KOPT-K1 (cell line): ENCODE data around the gene CLDN6.

ENCODE experiments used
- H3K27ac ChIP-seq: fragments of 200-600 bp; sonication (generic); 2 replicates; pipeline ENCODE4 v1.5.1; 2016; ENCODE audit warnings: antibody characterized with exemption, mild to moderate bottlenecking, low read depth, low read length; ENCODE audit not compliant: poor library complexity, severe bottlenecking
- H3K36me3 ChIP-seq: fragments of 200-600 bp; sonication (generic); 2 replicates; pipeline ENCODE4 v1.5.1; 2017; ENCODE audit warnings: antibody characterized with exemption, mild to moderate bottlenecking, low read length, moderate library complexity; ENCODE audit not compliant: insufficient read depth
- H3K9me3 ChIP-seq: fragments of 200-600 bp; sonication (generic); 2 replicates; pipeline ENCODE4 v1.5.1; 2017; ENCODE audit warnings: antibody characterized with exemption, low read length, mild to moderate bottlenecking; ENCODE audit not compliant: insufficient read depth, poor library complexity, severe bottlenecking

CLDN6 gene, protein sequence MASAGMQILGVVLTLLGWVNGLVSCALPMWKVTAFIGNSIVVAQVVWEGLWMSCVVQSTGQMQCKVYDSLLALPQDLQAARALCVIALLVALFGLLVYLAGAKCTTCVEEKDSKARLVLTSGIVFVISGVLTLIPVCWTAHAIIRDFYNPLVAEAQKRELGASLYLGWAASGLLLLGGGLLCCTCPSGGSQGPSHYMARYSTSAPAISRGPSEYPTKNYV

GRCh38 chr16:3017794-3018506, at the start of gene CLDN6:
Gene CLDN6, minus strand, starts transcription at chr16:3018183. Its CDS starts 2,162 bp downstream, at chr16:3016021.
- H3K27ac ChIP-seq: no peak within 1 kb of the TSS
- no peaks in the 10 kb centered on the region for H3K9me3 ChIP-seq
- no peaks in the 10 kb centered on the region for H3K36me3 ChIP-seq

DNA sequence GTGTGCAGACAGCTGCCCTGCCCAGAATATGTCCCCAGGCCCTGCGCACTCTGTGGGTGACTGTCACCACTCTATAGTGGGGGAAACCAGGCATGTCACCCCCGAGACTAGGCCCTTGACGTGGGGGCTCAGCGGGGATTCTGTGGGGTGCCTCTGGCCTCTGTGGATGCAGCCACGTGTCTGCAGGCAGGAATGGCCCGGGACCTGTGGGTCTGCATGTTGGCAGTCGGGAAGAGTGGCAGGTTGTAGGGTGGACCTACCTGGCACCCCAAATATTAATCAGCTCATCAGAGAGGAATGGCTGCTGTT, 48.4 kb upstream of the CLDN6 start:
- Histone ChIP-seq H3K36me3 (peaks cover 28% of the 10 kb centered on the region), H3K27ac (peak overlapping the region; percentile 76), H3K9me3 (no peaks in the 10 kb centered on the region)

DNA sequence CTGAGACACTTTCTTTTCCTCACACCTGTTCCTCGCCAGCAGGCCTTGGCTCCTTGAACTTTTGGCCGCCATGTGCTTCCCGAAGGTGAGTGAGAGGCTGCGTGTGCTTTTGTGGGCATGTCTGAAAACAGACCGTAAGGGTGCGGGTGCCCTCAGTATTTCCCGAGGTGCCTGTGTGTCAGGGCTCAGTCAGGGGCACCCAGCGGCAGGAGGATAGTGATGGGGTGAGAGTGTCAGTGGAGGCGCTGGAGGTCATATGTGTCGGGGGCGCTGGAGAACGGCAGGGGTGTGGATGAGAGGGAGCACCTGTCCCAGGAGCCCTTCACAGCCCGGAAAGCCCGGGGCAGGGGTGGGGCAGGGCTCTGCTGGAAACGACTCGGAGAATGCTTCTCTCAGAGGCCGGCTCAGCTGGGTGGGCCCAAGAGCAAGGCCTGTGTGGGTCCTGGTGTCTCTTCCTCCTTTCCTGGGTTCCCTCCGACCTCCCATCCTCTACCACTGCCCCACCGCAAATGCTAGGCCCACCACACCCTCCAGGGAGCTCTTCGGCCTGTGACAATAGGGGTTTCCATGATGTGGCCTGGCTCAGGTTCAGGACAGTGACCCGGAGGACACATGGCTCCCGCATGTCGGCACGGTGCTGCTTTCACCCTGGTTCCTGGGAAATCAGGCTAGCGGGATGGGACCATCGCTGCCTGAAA, 47.9 kb upstream of the CLDN6 start:
- peak overlapping the region; percentile 76 for H3K27ac ChIP-seq
- peaks cover 28% of the 10 kb centered on the region for H3K36me3 ChIP-seq
- no peaks in the 10 kb centered on the region for H3K9me3 ChIP-seq

DNA sequence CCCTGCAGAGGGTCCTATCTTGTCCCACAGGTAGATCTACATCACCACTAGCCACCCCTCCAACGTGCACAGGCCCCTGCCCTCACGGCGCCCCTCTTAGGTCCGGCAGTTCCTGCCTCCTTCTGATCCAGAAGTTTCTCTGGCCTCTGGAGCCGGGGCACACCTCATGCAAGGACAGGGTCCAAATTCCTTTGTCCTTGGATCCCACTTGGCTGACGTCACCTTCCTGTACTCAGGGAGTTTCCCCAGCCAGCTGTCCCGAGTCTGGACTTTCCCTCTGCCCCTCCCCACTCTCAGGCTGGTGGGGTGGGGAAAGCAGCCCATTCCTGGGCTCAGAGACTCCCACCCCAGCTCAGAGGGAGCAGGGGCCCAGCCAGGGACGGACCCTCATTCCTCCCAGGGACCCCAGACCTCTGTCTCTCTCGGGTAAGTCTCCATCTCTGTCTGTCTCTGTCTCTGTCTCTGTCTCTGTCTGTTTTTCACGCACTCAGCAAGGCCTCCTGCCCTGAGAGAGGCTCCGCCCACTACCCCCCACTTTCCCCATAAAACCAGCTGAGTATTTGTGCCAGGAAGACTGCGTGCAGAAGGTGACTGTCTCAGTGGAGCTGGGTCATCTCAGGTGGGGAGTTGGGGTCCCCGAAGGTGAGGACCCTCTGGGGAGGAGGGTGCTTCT, 47.2 kb upstream of the CLDN6 start, which contains the start of gene IL32:
Gene IL32 (plus strand): TSS at position 572 of the 673 bp plus-strand sequence. CDS start 172 bp downstream, outside the sequence.
- Histone ChIP-seq H3K9me3 (no peaks in the 10 kb centered on the region), H3K27ac (peak within 1 kb of the TSS; percentile 76), H3K36me3 (peaks cover 28% of the 10 kb centered on the region)

GRCh38 chr16:3063625-3064386, 45.8 kb upstream of the CLDN6 start:
- Histone ChIP-seq H3K27ac (no peak overlapping the region), H3K36me3 (peaks cover 17% of the 10 kb centered on the region)

GRCh38 chr16:3062553-3062952, 44.6 kb upstream of the CLDN6 start:
- H3K27ac ChIP-seq: no peak overlapping the region

More at GRCh38 chr16:3063625-3064386, 45.8 kb upstream of the CLDN6 start:
- H3K9me3 ChIP-seq: no peaks in the 10 kb centered on the region

DNA sequence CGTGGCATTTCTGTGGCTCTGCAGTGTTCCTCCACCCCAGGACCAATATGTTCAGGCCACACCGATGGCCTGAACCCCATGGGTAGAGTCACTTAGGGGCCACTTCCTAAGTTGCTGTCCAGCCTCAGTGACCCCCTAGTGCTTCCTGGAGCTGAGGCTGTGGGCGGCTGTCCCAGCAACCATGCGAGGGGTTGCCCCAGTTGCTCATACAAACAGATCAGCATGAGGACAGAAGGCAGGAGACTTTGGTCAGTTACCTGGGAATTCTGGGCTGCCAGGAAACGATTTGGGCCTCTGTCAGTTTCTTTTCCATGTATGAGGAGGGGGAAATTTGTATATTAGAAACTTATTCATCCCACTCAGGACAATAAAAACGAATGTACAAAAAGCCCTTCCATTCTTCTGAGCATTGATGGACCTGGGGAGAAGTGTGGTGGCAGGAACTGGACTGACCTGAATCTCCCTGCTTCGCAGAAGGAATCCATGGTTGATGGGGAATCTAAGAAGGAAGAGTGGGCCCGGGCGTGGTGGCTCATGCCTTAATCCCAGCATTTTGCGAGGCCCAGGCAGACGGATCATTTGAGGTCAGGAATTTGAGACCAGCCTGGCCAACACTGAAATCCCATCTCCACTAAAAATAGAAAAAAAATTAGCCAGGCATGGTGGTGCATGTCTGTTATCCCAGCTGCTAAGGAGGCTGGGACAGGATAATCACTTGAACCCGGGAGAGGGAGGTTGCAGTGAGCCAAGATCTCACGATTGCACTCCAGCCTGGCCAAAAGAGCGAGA, 42.5 kb upstream of the CLDN6 start:
- Histone ChIP-seq H3K9me3 (no peaks in the 10 kb centered on the region), H3K27ac (peak overlapping the region; percentile 80), H3K36me3 (no peaks in the 10 kb centered on the region; the same call in 1 of the 2 replicates)

More at GRCh38 chr16:3062553-3062952, 44.6 kb upstream of the CLDN6 start:
- peaks cover 4% of the 10 kb centered on the region; the same call in 1 of the 2 replicates for H3K36me3 ChIP-seq
- H3K9me3 ChIP-seq: no peaks in the 10 kb centered on the region

DNA sequence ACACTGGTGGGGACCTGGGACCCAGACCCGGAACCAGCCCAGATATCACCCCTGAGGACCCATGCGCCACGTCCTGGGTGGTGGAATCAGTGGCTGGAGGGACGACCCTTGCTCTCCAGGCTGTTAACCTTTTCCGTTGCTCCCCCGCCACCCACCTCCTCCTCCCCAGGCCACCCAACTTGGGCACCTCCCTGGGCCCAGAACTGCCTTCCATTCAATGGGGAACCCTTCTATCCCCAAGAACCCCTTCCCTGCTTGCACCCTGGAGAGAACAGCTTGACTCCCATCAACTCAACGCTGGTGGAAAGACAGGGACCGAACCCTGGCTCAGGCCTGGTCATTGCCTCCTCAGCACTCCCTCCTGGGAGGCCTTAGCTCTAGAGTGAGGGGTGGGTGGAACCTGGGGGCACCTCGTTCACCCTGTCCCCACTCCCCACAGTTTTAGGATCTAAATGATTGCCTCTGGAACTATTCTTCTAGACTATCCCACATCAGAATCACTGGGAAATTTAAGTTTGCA, 41.8 kb upstream of the CLDN6 start:
- Histone ChIP-seq H3K36me3 (no peaks in the 10 kb centered on the region; the same call in 1 of the 2 replicates), H3K27ac (peak overlapping the region; percentile 80), H3K9me3 (no peaks in the 10 kb centered on the region)

- H3K27ac ChIP-seq: peak overlapping the region; percentile 80
- H3K36me3 ChIP-seq: peaks cover 2% of the 10 kb centered on the region; the same call in 1 of the 2 replicates
These were observed 41.2 kb upstream of the CLDN6 start for GRCh38 chr16:3059041-3059722.

DNA sequence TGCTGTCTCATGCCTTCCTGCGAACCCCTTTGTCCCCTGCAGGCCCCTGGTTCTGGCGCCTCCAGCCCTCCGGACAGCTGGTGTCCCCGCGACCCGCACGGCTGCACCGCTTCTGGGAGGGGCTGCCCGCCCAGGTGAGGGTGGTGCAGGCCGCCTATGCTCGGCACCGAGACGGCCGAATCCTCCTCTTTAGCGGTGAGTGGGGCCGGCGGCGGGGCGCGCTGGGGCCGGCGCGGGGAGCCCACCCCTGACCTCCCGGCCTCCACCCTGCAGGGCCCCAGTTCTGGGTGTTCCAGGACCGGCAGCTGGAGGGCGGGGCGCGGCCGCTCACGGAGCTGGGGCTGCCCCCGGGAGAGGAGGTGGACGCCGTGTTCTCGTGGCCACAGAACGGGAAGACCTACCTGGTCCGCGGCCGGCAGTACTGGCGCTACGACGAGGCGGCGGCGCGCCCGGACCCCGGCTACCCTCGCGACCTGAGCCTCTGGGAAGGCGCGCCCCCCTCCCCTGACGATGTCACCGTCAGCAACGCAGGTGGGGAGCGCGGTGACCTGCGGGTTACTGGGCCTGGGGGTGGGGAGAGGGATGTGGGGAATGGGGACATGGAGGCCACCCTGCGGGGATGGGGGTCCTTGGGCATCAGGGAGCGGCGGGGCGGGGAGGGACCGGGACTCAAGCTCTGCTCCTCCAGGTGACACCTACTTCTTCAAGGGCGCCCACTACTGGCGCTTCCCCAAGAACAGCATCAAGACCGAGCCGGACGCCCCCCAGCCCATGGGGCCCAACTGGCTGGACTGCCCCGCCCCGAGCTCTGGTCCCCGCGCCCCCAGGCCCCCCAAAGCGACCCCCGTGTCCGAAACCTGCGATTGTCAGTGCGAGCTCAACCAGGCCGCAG, 40.4 kb upstream of the CLDN6 start:
- no peaks in the 10 kb centered on the region for H3K9me3 ChIP-seq
- peak overlapping the region; percentile 80 for H3K27ac ChIP-seq

More at GRCh38 chr16:3059041-3059722, 41.2 kb upstream of the CLDN6 start:
- H3K9me3 ChIP-seq: no peaks in the 10 kb centered on the region

GRCh38 chr16:3057181-3058138, 39.5 kb upstream of the CLDN6 start:
- H3K27ac ChIP-seq: no peak overlapping the region
- no peaks in the 10 kb centered on the region for H3K9me3 ChIP-seq
- peaks cover 8% of the 10 kb centered on the region; the same call in 1 of the 2 replicates for H3K36me3 ChIP-seq

More for the DNA sequence above, 40.4 kb upstream of the CLDN6 start:
- peaks cover 8% of the 10 kb centered on the region; the same call in 1 of the 2 replicates for H3K36me3 ChIP-seq
